CD4-positive, alpha-beta memory T cell (primary cell): ENCODE measurements around the gene ATP13A2. TPM values are rescaled to one million over a fixed set of nuclear protein-coding genes. Genes with fewer than 3 reads are reported as not detected.

ENCODE experiments used
- CTCF ChIA-PET: fragments of 350-600 bp; sonication (Branson Sonifier 250); formaldehyde crosslinking; loops from one replicate; lab custom pipeline; 2021; ENCODE audit warnings: inconsistent platforms; ENCODE audit not compliant: partially characterized antibody; lab: Charles Lee
- POLR2A ChIA-PET: fragments of 350-600 bp; sonication (Branson Sonifier 250); formaldehyde crosslinking; loops from one replicate; lab custom pipeline; 2021; ENCODE audit not compliant: partially characterized antibody; lab: Charles Lee
- DNase-seq, 5 donors: peaks; one replicate each; pipeline versions ENCODE4 v3.0.0 to v3.0.0-alpha.2; 2020 to 2022; ENCODE audit warnings: mixed read lengths in 1 of 5
- H3K27ac ChIP-seq: one replicate; pipeline ENCODE4 v1.7.0; 2013; ENCODE audit warnings: low read depth, low read length
- H3K27me3 ChIP-seq: 2 replicates; pipeline ENCODE4 v1.7.0; 2013; ENCODE audit warnings: mild to moderate bottlenecking, low read length, moderate library complexity; ENCODE audit not compliant: insufficient read depth
- H3K36me3 ChIP-seq: 2 replicates; pipeline ENCODE4 v1.7.0; 2013; ENCODE audit warnings: mild to moderate bottlenecking, low read length, moderate library complexity; ENCODE audit not compliant: insufficient read depth
- H3K4me1 ChIP-seq: 2 replicates; pipeline ENCODE4 v1.7.0; 2013; ENCODE audit warnings: mild to moderate bottlenecking, low read length, moderate library complexity; ENCODE audit not compliant: insufficient read depth
- H3K4me3 ChIP-seq, 2 donors: one replicate each; pipeline ENCODE4 v1.7.0; 2013; ENCODE audit warnings: low read length in 2 of 2, mild to moderate bottlenecking in 1 of 2
- H3K9me3 ChIP-seq, 2 donors: one replicate each; pipeline ENCODE4 v1.7.0; 2013; ENCODE audit warnings: low read length in 2 of 2, control low read depth in 1 of 2; ENCODE audit not compliant: control insufficient read depth in 1 of 2
- H3K27ac Mint-ChIP-seq, 7 donors: one replicate each; pipeline ENCODE4 v1.8.0; 2020 to 2021; ENCODE audit warnings: mixed read lengths in 7 of 7, mild to moderate bottlenecking in 6 of 7, inconsistent platforms in 3 of 7, moderate library complexity in 3 of 7
- H3K27me3 Mint-ChIP-seq, 2 donors: one replicate each; pipeline ENCODE4 v1.8.0; 2020 to 2021; ENCODE audit warnings: mixed read lengths in 2 of 2
- H3K36me3 Mint-ChIP-seq, 2 donors: one replicate each; pipeline ENCODE4 v1.8.0; 2020 to 2021; ENCODE audit warnings: mixed read lengths in 2 of 2, inconsistent platforms in 1 of 2, mild to moderate bottlenecking in 1 of 2
- H3K4me1 Mint-ChIP-seq, 4 donors: one replicate each; pipeline ENCODE4 v1.8.0; 2020 to 2021; ENCODE audit warnings: mixed read lengths in 4 of 4, mild to moderate bottlenecking in 1 of 4
- H3K4me3 Mint-ChIP-seq, 8 donors: one replicate each; pipeline ENCODE4 v1.8.0; 2020 to 2021; ENCODE audit warnings: mixed read lengths in 8 of 8, mild to moderate bottlenecking in 7 of 8, moderate library complexity in 6 of 8, inconsistent platforms in 3 of 8
- H3K9me3 Mint-ChIP-seq, 8 donors: one replicate each; pipeline ENCODE4 v1.8.0; 2020 to 2021; ENCODE audit warnings: mixed read lengths in 8 of 8, mild to moderate bottlenecking in 5 of 8, inconsistent platforms in 3 of 8, moderate library complexity in 1 of 8
- intact Hi-C: fragments of 100-400 bp; cut with micrococcal nuclease; formaldehyde crosslinking; loops from one replicate; pipeline ENCODE4 v1.15.1; 2023
- polyA plus RNA-seq, 2 donors: library from polyadenylated mRNA; unstranded; fragments of 300-500 nt; fragmentation: Illumina TruSeq; gene quantifications; one replicate each; pipeline ENCODE4 v1.2.3, GENCODE V29; 2021
- total RNA-seq, 2 experiments: library from RNA; stranded (reverse); gene quantifications; one replicate each; pipeline ENCODE4 v1.2.3, GENCODE V29; 2021

Gene ATP13A2
- total and polyA plus RNA-seq, 4 experiments from 2014 or later: 24.6 to 60.4 (median 55.6) TPM

DNA sequence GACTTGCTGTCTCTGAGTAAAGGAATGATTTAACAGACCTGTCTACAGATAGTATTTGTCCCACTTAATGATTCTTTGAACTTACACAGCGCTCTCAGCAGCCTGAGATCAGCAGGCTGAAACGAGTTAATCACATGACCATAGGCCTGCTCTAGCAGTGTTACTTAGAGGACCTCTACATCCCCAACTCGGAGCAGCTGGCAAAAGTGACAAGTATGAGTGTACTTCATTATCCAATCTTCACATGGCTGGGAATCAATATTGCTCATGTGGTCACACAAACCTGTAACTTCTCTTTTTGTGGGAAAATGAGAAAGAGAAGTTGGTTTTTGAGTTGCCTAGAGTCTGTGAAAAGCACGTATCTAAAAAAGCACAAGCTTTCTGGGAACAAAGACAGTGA is 11.4 kb upstream of the ATP13A2 start:
- H3K27ac ChIP-seq: no peak overlapping the region

DNA sequence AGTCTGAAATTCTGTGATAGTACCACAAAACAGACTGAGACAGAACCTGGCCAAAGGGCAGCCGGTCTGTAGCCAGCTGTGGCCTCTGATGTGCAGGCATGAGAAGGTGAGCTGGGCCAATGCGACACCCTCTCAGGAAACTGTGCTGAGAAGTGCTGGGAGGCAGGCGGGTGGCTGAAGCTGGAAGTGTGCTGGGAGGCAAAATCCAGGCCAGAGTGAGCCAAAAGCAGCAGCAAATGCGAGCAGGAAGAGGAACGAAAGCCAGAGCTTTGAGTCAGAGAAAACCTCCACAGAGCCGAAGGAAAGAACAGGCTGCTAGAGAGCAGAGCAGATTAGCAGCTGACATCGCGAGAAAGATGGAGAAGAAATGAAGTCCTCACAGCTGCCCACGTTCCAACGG is 10.2 kb upstream of the ATP13A2 start:
- no peaks in the 10 kb centered on the region for H3K9me3 Mint-ChIP-seq
- Histone ChIP-seq H3K4me3 (no peak overlapping the region), H3K36me3 (peaks cover 69% of the 10 kb centered on the region), H3K9me3 (no peaks in the 10 kb centered on the region), H3K27ac (no peak overlapping the region), H3K27me3 (no peaks in the 10 kb centered on the region), H3K4me1 (no peaks in the 10 kb centered on the region)
- no peaks in the 10 kb centered on the region for H3K27me3 Mint-ChIP-seq
- H3K4me1 Mint-ChIP-seq: no peaks in the 10 kb centered on the region
- peak overlapping the region in 2 of 7 donors; percentile 8 to 62 for H3K27ac Mint-ChIP-seq
- H3K4me3 Mint-ChIP-seq: no peak overlapping the region
- intact Hi-C loops: no loop called here
- ChIA-PET CTCF (interaction anchor here (0.8 kb wide), 1 partner anchor 11 kb away, joined by 3 read pairs; no protein-coding TSS in a partner anchor), POLR2A (interaction anchor here (1.5 kb wide), 1 partner anchor 28 kb away, joined by 4 read pairs; no protein-coding TSS in a partner anchor)
- DNase-seq: no peak
- H3K36me3 Mint-ChIP-seq: peaks cover 38 to 75% of the 10 kb centered on the region in 2 donors

More for the DNA sequence above, 11.4 kb upstream of the ATP13A2 start:
- Mint-ChIP-seq H3K4me3 (no peak overlapping the region), H3K4me1 (no peaks in the 10 kb centered on the region), H3K27ac (peak overlapping the region in 4 of 7 donors; percentile 15 to 46 (median 36)), H3K27me3 (no peaks in the 10 kb centered on the region), H3K9me3 (no peaks in the 10 kb centered on the region), H3K36me3 (peaks cover 47 to 87% of the 10 kb centered on the region in 2 donors)
- intact Hi-C loops: no loop called here
- Histone ChIP-seq H3K36me3 (peaks cover 79% of the 10 kb centered on the region), H3K27me3 (no peaks in the 10 kb centered on the region), H3K4me3 (no peak overlapping the region), H3K9me3 (no peaks in the 10 kb centered on the region), H3K4me1 (no peaks in the 10 kb centered on the region)
- no peak for DNase-seq
- ChIA-PET CTCF (interaction anchor here (0.9 kb wide), 1 partner anchor 23 kb away, joined by 3 read pairs; no protein-coding TSS in a partner anchor), POLR2A (interaction anchor here (0.7 kb wide), 1 partner anchor 127 kb away, joined by 3 read pairs; no protein-coding TSS in a partner anchor)

DNA sequence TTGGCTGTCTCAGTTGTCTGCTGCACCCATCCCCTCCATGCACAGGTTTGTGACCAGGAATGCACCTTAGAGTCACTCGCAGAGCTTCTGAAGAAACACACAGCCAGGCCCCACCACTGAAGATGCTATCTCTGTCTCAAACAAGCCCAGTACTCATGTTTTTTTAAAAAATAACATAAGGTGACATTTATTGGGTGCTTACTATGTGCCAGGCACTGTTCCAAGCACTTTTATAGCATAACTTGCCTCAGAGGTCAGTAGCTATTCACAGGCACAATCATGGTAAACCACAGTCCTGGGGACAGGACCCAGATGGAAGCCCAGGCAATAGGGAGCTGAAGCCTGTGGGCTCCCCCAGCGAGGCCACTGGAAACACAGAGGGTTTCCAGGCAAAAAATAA is 8.8 kb upstream of the ATP13A2 start:
- peak overlapping the region in 5 of 7 donors; percentile 8 to 75 (median 46) for H3K27ac Mint-ChIP-seq
- H3K4me1 ChIP-seq: no peaks in the 10 kb centered on the region

DNA sequence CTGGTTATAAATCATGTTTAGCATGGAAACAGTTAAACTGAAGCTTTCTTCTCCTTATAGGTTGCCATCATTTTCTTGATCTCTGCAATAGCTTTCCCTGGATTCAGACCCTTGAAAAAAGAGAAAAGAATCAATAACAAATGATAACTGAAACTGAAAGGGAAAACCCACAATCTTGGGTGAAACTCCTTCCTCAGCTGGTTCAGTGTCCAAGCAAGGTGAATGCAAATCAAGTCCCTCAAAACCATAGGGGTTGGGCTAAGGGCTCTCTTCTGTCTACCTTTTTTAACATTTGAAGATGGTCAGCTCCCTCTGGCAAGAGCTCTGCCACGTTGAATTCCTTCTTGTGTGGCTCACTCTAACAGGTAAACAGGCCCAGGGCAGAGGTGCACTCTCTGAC is 7.1 kb upstream of the ATP13A2 start:
- Histone ChIP-seq H3K4me3 (no peak overlapping the region), H3K27ac (no peak overlapping the region), H3K27me3 (no peaks in the 10 kb centered on the region), H3K9me3 (no peaks in the 10 kb centered on the region), H3K4me1 (no peaks in the 10 kb centered on the region), H3K36me3 (peaks cover 50% of the 10 kb centered on the region)
- Mint-ChIP-seq H3K4me3 (no peak overlapping the region), H3K36me3 (peaks cover 32 to 54% of the 10 kb centered on the region in 2 donors), H3K27ac (peak overlapping the region in 3 of 7 donors; percentile 30 to 72 (median 68)), H3K9me3 (no peaks in the 10 kb centered on the region), H3K27me3 (no peaks in the 10 kb centered on the region), H3K4me1 (no peaks in the 10 kb centered on the region)
- POLR2A ChIA-PET: interaction anchor here (0.5 to 0.8 kb wide), 2 partner anchors 115 to 476 kb away, joined by 3 read pairs; no protein-coding TSS in a partner anchor
- intact Hi-C loops: no loop called here
- CTCF ChIA-PET: interaction anchor here (1.8 kb wide), 1 partner anchor 58 kb away, joined by 6 read pairs; no protein-coding TSS in a partner anchor
- DNase-seq: no peak

More for the DNA sequence above, 8.8 kb upstream of the ATP13A2 start:
- Histone ChIP-seq H3K4me3 (no peak overlapping the region), H3K9me3 (no peaks in the 10 kb centered on the region), H3K27ac (no peak overlapping the region), H3K27me3 (no peaks in the 10 kb centered on the region), H3K36me3 (peaks cover 64% of the 10 kb centered on the region)
- Mint-ChIP-seq H3K4me1 (no peaks in the 10 kb centered on the region), H3K9me3 (no peaks in the 10 kb centered on the region), H3K4me3 (no peak overlapping the region), H3K36me3 (peaks cover 37 to 67% of the 10 kb centered on the region in 2 donors), H3K27me3 (no peaks in the 10 kb centered on the region)
- DNase-seq: no peak
- ChIA-PET CTCF (interaction anchor here (1.7 kb wide), 1 partner anchor 60 kb away, joined by 5 read pairs; no protein-coding TSS in a partner anchor), POLR2A (no interaction called here)
- intact Hi-C loops: no loop called here

DNA sequence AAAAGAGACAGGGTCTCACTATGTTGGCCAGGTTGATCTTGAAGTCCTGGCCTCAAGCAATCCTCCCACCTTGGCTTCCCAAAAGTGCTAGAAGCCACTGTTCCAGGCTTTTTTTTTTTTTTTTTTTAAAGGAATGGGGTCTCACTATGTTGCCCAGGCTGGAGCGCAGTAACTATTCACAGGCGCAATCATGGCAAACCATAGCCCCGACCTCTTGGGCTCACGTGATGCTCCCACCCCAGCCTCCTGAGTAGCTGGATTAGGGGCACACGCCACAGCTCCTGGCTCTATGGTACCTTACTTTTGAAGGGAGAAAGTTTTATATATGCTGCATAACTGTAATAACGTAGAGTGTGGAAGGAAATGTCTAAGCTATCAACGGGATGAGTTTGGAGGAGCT is 5.7 kb upstream of the ATP13A2 start:
- Histone ChIP-seq H3K27me3 (no peaks in the 10 kb centered on the region), H3K27ac (no peak overlapping the region), H3K36me3 (peaks cover 36% of the 10 kb centered on the region), H3K9me3 (no peaks in the 10 kb centered on the region), H3K4me3 (no peak overlapping the region), H3K4me1 (no peaks in the 10 kb centered on the region)
- ChIA-PET POLR2A (no interaction called here), CTCF (interaction anchor here (1.8 kb wide), 1 partner anchor 57 kb away, joined by 6 read pairs; no protein-coding TSS in a partner anchor)
- Mint-ChIP-seq H3K4me1 (no peaks in the 10 kb centered on the region), H3K9me3 (no peaks in the 10 kb centered on the region), H3K27ac (no peak overlapping the region), H3K27me3 (no peaks in the 10 kb centered on the region), H3K4me3 (no peak overlapping the region), H3K36me3 (peaks cover 27 to 40% of the 10 kb centered on the region in 2 donors)
- intact Hi-C loops: no loop called here
- DNase-seq: no peak

- H3K36me3 Mint-ChIP-seq: peaks cover 24 to 31% of the 10 kb centered on the region in 2 donors
- no peaks in the 10 kb centered on the region for H3K27me3 Mint-ChIP-seq
- no peaks in the 10 kb centered on the region for H3K9me3 Mint-ChIP-seq
- peaks cover 26% of the 10 kb centered on the region for H3K36me3 ChIP-seq
- H3K9me3 ChIP-seq: no peaks in the 10 kb centered on the region
- peaks cover 0 to 5% (median 4%) of the 10 kb centered on the region in 4 donors for H3K4me1 Mint-ChIP-seq
- H3K4me1 ChIP-seq: peaks cover 5% of the 10 kb centered on the region
- DNase-seq: no peak
- ChIA-PET CTCF (no interaction called here), POLR2A (no interaction called here)
- H3K27ac Mint-ChIP-seq: peak overlapping the region in 1 of 7 donors; percentile 14
- no peaks in the 10 kb centered on the region for H3K27me3 ChIP-seq
- no peak overlapping the region for H3K4me3 ChIP-seq
- H3K27ac ChIP-seq: no peak overlapping the region
- intact Hi-C loops: no loop called here
- no peak overlapping the region for H3K4me3 Mint-ChIP-seq
Observed at GRCh38 chr1:17016317-17016661, 4.6 kb upstream of the ATP13A2 start.

DNA sequence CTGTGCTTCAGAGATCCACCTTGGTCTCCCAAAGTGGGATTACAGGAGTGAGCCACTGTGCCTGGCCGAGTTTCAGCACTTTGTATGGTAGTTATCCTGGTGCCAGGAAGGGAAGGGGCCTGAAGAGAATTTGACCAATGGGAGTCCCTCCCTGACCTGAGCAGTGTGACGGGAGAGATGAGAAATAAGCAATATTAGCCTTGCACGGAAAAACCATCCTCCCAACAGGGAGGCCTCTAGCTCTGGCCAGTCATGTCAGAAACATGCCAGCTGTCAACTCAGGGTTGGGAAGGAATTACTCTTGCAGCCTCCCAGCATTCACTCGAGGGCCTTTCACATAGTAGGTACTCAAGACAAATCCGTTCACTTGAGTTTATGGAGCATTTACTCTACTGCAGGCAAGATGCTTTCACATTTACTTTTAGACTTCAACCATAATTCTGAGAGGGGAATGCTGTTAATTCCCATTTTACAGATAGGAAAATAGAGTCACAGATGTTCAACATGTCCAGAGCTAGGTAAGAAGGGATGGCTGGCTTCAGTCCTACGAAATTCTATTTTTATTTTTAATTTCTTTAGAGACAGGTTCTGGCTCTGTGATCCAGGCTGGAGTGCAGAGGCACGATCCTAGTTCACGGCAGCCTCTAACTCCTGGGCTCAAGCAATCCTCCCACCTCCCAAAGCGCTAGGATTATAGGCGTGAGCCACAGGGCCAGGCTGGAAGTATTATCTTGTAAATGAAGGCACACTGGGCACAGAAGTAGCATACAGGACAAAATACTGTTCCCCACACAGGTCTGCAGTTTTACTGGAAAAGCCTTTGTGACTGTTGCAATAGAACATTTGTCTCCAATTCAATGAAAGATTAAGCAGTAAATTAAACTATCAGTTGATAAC is 3.2 kb upstream of the ATP13A2 start:
- DNase-seq: no peak
- Mint-ChIP-seq H3K27me3 (no peaks in the 10 kb centered on the region), H3K4me3 (peak overlapping the region in 1 of 8 donors; percentile 20), H3K27ac (peak overlapping the region in 1 of 7 donors; percentile 6), H3K9me3 (no peaks in the 10 kb centered on the region), H3K4me1 (peaks cover 7 to 17% (median 13%) of the 10 kb centered on the region in 4 donors), H3K36me3 (peaks cover 12 to 26% of the 10 kb centered on the region in 2 donors)
- Histone ChIP-seq H3K9me3 (no peaks in the 10 kb centered on the region), H3K27ac (no peak overlapping the region), H3K27me3 (no peaks in the 10 kb centered on the region), H3K4me1 (peaks cover 17% of the 10 kb centered on the region), H3K36me3 (peaks cover 13% of the 10 kb centered on the region), H3K4me3 (no peak overlapping the region)
- intact Hi-C loops: loop anchor here (5.0 kb wide), 1 partner anchor 53 kb away; no protein-coding TSS in a partner anchor
- ChIA-PET POLR2A (no interaction called here), CTCF (no interaction called here)
